Stomach (tissue), 9 donors: Measurements from ENCODE around the gene EIF1. TPM values are rescaled to one million over a fixed set of nuclear protein-coding genes. Genes with fewer than 3 reads are reported as not detected.
"Not testable (repeated sequence)": the region's sequence is repeated elsewhere in the genome, so short reads cannot be mapped to it uniquely, and the experiment has no call there.

ENCODE experiments used
- DNase-seq, 2 donors: peaks; one replicate each; pipeline versions ENCODE4 v3.0.0 to v3.0.0-alpha.2; 2013 to 2019
- H3K27ac ChIP-seq, 5 donors: fragments of 200-600 bp in 4 of 5; sonication (generic) in 4 of 5; one replicate each; pipeline ENCODE4 v1.5.1; 2013 to 2019; ENCODE audit warnings: mild to moderate bottlenecking in 1 of 5, moderate library complexity in 1 of 5
- H3K27me3 ChIP-seq, 3 donors: fragments of 200-600 bp; sonication (generic); one replicate each; pipeline ENCODE4 v1.5.1; 2017 to 2019; ENCODE audit warnings: mixed run types in 1 of 3
- H3K36me3 ChIP-seq, 4 donors: fragments of 200-600 bp; sonication (generic); 1 replicate in 3 of 4; 2 replicates in 1 of 4; pipeline ENCODE4 v1.5.1; 2016 to 2019
- H3K4me1 ChIP-seq, 4 donors: fragments of 200-600 bp; sonication (generic); one replicate each; pipeline ENCODE4 v1.5.1; 2016 to 2019
- H3K4me3 ChIP-seq, 4 donors: fragments of 200-600 bp; sonication (generic) in 3 of 4; one replicate each; pipeline ENCODE4 v1.5.1; 2016 to 2019; ENCODE audit warnings: mild to moderate bottlenecking in 1 of 4
- H3K9me3 ChIP-seq, 4 donors: fragments of 200-600 bp; sonication (generic); one replicate each; pipeline ENCODE4 v1.5.1; 2016 to 2019
- EP300 ChIP-seq: sonication (generic); formaldehyde crosslinking; IDR thresholded peaks from one replicate; pipeline ENCODE4 v1.6.1; 2017; ENCODE audit warnings: antibody characterized with exemption
- POLR2A ChIP-seq, 4 donors: fragments of 450-650 bp; IDR thresholded peaks; one replicate each; pipeline ENCODE4 v1.6.1; 2016; ENCODE audit warnings: antibody characterized with exemption in 4 of 4, control low read depth in 2 of 4, mild to moderate bottlenecking in 1 of 4, moderate library complexity in 1 of 4
- POLR2AphosphoS5 ChIP-seq, 3 donors: sonication (generic); formaldehyde crosslinking; IDR thresholded peaks; one replicate each; pipeline ENCODE4 v1.6.1; 2016; ENCODE audit warnings: antibody characterized with exemption in 3 of 3
- WGBS, 5 donors: extraction: QIAGEN DNeasy Blood & Tissue Kit in 3 of 5; methylation state at CpG; one replicate each; pipeline versions ENCODE4 v1.1.5 to v1.1.7; 2013 to 2018; 5-methylcytosine and 5-hydroxymethylcytosine counted together
- intact Hi-C: fragments of 100-400 bp; cut with DNase I; formaldehyde crosslinking; loops from one replicate; pipeline ENCODE4 v1.15.1; 2023; ENCODE audit warnings: low total_unique reads
- polyA plus RNA-seq, 3 donors: library from polyadenylated mRNA; stranded (reverse); fragments of 200-250 nt; gene quantifications; one replicate each; pipeline ENCODE4 v1.2.3, GENCODE V29; 2013
- total RNA-seq, 5 donors: library from RNA; depleted of rRNA; stranded (reverse); fragments of >200 nt; gene quantifications; one replicate each; pipeline versions ENCODE4 v1.1.0 to v1.2.3, GENCODE V29; 2014 to 2016
- TF ChIP-seq, protein P1 (sequence below), 7 experiments: fragments of 450-650 bp in 4 of 7; fragments of 200-600 bp in 3 of 7; sonication (generic) in 3 of 7; IDR thresholded peaks; one replicate each; pipeline ENCODE4 v1.5.1; 2016 to 2019; ENCODE audit warnings: antibody characterized with exemption in 7 of 7, control low read depth in 2 of 7, mild to moderate bottlenecking in 1 of 7
- donor health status: healthy with polysubstance abuse.
- donor health status: Bipolar disorder and iron deficiency.
- donor health status: healthy.

EIF1 gene
- total and polyA plus RNA-seq, 8 donors = 62.4 to 972 (median 240) TPM

DNA sequence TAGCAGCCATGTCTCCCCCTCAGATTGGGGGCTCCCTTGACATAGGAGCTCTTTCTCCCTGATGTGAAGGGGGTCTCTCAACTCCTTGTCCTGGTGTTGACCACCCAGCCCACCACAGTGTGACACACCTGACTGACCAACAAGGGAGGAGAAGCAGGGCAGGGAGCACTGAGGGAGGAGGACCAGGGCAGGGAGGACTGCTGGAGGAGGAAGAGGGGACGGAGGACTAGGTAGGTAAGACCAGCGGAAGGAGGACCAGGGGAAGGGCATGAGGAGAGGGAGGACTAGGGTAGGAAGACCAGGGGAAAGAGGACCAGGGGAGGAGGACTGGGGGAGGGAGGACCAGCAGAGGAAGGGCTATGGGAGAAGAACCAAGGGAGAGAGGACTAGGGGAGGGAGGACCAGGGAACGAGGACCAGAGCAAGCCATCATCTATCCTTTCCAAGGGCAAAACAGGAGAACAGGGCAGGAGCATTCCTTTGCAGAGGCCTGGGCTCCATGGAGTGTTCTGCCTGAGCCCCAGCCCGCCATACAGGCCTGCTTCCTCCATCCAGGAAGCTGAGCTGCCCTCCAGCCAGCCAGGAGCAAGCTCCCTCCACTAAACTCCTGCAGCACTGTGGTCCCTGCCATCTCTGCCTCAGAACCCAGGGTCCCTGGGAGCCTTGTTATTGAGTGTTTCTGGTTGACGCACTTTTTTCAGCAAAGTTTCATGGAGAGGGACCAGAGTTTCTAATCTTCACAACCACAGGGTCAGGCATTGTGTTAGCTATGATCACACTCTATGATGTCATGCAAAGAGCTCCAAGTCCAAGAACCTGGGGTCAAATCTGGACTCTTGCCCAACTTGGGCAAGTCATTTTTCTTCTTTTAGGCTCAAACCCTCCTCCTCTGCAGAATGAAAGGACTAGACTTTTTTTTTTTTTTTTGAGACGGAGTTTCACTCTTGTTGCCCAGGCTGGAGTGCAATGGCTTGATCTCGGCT lies 48.9 kb upstream of the EIF1 start:
- intact Hi-C loops = loop anchor here (5.0 kb wide), 1 partner anchor 82 kb away; no protein-coding TSS in a partner anchor
- WGBS, 5 donors = 87 to 98% (median 94%) methylated on average over 6 to 7 of the region's 7 CpGs
- Histone ChIP-seq H3K36me3 (no peaks in the 10 kb centered on the region), H3K27ac (no peak overlapping the region), H3K27me3 (peaks cover 0 to 7% (median 0%) of the 10 kb centered on the region in 3 donors), H3K9me3 (no peaks in the 10 kb centered on the region), H3K4me3 (no peak overlapping the region), H3K4me1 (peaks cover 8 to 13% (median 11%) of the 10 kb centered on the region in 4 donors)
- TF ChIP-seq POLR2A (IDR thresholded peaks at IDR 0.05) (no peak), EP300 (no peak), POLR2AphosphoS5 (IDR thresholded peaks at IDR 0.05) (no peak)
- TF ChIP-seq, protein P1, sequence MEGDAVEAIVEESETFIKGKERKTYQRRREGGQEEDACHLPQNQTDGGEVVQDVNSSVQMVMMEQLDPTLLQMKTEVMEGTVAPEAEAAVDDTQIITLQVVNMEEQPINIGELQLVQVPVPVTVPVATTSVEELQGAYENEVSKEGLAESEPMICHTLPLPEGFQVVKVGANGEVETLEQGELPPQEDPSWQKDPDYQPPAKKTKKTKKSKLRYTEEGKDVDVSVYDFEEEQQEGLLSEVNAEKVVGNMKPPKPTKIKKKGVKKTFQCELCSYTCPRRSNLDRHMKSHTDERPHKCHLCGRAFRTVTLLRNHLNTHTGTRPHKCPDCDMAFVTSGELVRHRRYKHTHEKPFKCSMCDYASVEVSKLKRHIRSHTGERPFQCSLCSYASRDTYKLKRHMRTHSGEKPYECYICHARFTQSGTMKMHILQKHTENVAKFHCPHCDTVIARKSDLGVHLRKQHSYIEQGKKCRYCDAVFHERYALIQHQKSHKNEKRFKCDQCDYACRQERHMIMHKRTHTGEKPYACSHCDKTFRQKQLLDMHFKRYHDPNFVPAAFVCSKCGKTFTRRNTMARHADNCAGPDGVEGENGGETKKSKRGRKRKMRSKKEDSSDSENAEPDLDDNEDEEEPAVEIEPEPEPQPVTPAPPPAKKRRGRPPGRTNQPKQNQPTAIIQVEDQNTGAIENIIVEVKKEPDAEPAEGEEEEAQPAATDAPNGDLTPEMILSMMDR (IDR thresholded peaks at IDR 0.05) = no peak
- DNase-seq = no peak

DNA sequence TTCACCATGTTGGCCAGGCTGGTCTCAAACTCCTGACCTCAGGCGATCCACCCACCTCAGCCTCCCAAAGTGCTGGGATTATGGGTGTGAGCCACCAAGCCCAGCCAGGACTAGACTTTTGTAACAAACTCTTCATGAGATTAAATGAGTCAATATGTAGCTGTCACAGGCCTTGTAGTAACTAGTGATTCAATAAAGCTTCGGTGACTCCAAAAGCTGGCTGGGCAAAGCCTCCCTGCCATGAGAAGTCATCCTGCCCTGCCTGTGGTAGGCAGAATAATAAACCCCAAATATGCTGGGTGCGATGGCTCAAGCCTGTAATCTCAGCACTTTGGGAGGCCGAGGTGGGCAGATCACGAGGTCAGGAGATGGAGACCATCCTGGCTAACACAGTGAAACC lies 48.1 kb upstream of the EIF1 start:
- H3K36me3 ChIP-seq, H3K27me3 ChIP-seq, intact Hi-C loops, H3K4me3 ChIP-seq, H3K9me3 ChIP-seq, H3K27ac ChIP-seq, DNase-seq, H3K4me1 ChIP-seq: not testable (repeated sequence)
- 89 to 96% (median 95%) methylated on average over 5 of the region's 5 CpGs for WGBS, 5 donors

DNA sequence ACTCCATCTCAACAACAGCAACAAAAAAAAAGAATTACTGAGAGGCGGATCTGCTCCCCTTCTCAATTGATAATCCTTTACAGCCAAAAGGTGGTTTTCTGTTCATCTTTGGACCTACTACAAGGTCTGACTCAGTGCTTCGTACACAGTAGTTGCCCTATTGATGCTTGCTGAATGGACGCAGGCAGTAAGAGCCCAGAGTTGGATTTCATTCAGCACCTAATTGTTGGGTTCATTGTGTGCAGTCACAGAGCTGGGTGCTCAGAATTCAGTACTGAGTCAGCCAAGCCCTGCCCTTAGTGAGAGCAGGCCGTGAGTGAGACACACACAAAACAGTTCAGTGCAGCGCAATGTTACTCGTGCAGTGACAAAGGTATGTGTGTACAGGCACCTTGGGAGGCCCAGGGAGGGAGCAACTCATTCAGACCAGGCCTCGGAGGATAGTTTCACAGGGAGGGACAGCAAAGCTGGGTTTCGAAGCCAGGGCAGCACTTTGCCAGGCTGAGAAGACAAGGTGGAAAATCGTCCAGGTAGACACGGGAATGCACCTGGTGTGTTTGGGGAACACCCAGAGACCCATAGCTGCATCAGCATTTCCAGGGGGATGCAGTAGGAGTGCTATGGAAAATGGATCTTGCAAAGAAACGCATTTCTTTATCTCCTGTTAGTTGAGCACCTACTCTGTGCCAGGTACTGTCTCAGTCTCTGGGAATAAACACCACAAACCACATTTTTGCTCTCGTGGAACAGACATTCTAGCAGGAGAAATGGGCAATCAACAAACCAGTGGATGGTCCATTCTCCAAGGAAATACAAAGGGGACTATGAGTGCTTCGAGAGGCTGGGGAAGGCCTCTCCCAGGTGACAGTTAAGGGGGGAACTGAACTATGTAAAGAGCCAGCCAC lies 46.2 kb upstream of the EIF1 start:
- Histone ChIP-seq H3K36me3 (no peaks in the 10 kb centered on the region), H3K9me3 (no peaks in the 10 kb centered on the region), H3K4me3 (no peak overlapping the region), H3K27ac (no peak overlapping the region), H3K4me1 (peaks cover 0 to 5% (median under 1%) of the 10 kb centered on the region in 4 donors), H3K27me3 (no peaks in the 10 kb centered on the region)
- intact Hi-C loops = no loop called here
- WGBS, 5 donors = 79 to 84% (median 81%) methylated on average over 13 of the region's 13 CpGs
- no peak for DNase-seq
- TF ChIP-seq, protein P1 (IDR thresholded peaks at IDR 0.05) = no peak
- TF ChIP-seq POLR2AphosphoS5 (IDR thresholded peaks at IDR 0.05) (no peak), POLR2A (IDR thresholded peaks at IDR 0.05) (no peak), EP300 (no peak)

DNA sequence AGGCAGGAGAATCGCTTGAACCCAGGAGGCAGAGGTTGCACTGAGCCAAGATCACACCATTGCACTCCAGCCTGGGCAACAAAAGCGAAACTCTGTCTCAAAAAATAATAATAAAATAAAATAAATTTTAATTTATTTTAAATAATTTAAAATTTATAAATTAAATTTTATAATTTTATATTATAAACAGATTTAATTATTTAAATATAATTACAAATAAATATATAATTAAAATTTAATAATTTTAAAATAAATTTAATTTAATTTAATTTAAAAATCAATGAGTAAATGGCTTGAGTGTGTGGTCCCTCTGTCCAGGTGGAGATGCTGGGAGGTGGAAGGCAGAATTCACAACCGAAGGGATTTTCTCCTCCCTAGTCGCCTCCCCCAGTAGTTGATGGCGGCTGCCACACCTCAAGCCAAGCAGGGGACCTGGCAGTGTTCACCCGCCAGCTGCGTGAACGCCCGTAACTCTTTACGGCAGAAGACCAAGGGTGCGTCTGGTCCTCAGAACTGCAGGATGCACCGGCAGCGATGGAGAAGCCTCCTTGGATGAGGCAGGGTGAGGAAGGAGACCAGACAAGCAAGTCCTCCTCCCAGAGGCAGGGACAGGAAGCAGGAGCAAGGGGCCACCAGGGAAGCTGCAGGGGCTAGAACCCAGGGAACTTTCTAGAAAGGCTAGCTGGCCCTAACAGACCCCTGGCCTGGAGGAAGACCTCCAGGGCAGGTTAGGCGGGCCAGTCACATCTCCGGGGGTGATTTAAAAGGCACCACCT lies 41.5 kb upstream of the EIF1 start:
- no peak for DNase-seq
- intact Hi-C loops = no loop called here
- Histone ChIP-seq H3K36me3 (no peaks in the 10 kb centered on the region), H3K4me1 (peaks cover 22 to 37% (median 30%) of the 10 kb centered on the region in 4 donors), H3K9me3 (no peaks in the 10 kb centered on the region), H3K27ac (no peak overlapping the region), H3K4me3 (no peak overlapping the region), H3K27me3 (no peaks in the 10 kb centered on the region)
- WGBS, 5 donors = 74 to 80% (median 76%) methylated on average over 15 of the region's 15 CpGs
- TF ChIP-seq POLR2AphosphoS5 (IDR thresholded peaks at IDR 0.05) = no peak
